K562 (cell line): Measurements from ENCODE around the gene ALG9.

Experiments used
- FOXA1 ChIP-seq: fragments of 450-650 bp; IDR thresholded peaks from 2 replicates; pipeline ENCODE4 v1.6.1; 2016; ENCODE audit warnings: mild to moderate bottlenecking, borderline replicate concordance
- MYC ChIP-seq, 2 experiments: fragments of 250-450 bp in 1 of 2; sonication (Bioruptor Pico) in 1 of 2; IDR thresholded peaks; 2 replicates each; pipeline versions ENCODE4 v1.5.1 to v1.6.1; 2012 to 2021; ENCODE audit warnings: low read depth in 2 of 2, borderline replicate concordance in 1 of 2, improper control_type of control experiment in 1 of 2, low read length in 1 of 2, mild to moderate bottlenecking in 1 of 2, moderate library complexity in 1 of 2
- ZBTB17 ChIP-seq: fragments of 450-650 bp; formaldehyde crosslinking; IDR thresholded peaks from 2 replicates; pipeline ENCODE4 v1.4.0; 2020; ENCODE audit warnings: mild to moderate bottlenecking

DNA sequence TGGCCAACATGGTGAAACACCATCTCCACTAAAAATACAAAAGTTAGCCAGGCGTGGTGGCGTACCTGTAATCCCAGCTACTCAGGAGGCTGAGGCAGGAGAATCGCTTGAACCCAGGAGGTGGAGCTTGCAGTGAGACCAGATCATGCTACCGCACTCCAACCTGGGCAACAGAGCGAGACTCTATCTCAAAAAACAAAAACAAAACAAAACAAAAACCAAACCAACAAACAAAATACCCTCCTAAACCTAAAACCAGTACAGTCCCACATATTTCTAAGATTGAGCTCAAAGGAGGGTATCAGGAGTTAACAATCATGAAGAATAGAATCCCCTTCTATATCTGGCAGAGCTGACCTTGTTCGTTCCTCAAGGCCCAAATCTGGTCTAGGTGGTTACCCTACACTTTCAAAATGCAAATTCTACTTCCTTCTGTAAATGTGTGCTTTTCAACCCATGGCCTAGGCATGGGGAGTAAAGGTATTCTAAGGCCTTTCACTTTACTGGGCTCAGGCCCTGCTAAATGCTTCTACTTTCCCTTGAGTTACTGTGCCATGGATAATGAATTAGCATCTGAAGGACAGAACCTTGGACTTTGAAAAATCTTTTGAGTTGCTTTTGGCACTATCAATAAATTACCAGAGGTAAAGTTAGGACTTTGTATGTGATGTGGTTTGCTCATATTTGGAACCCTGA is 94.8 kb downstream of the ALG9 start:
- TF ChIP-seq MYC (IDR thresholded peaks at IDR 0.05; ENCODE audit: low read depth, low read length) (no peak), MYC (CRISPR knock-in tag; IDR thresholded peaks at IDR 0.05; ENCODE audit: borderline replicate concordance, low read depth) (no peak), FOXA1 (no peak), ZBTB17 (CRISPR knock-in tag) (no peak)
